Islet precursor cell (in vitro differentiated cells): Measurements from ENCODE around the gene GTF3C4.

Source experiments
- DNase-seq: peaks from one replicate; pipeline ENCODE4 v3.0.0-alpha.2; 2018

GTF3C4 gene

DNA sequence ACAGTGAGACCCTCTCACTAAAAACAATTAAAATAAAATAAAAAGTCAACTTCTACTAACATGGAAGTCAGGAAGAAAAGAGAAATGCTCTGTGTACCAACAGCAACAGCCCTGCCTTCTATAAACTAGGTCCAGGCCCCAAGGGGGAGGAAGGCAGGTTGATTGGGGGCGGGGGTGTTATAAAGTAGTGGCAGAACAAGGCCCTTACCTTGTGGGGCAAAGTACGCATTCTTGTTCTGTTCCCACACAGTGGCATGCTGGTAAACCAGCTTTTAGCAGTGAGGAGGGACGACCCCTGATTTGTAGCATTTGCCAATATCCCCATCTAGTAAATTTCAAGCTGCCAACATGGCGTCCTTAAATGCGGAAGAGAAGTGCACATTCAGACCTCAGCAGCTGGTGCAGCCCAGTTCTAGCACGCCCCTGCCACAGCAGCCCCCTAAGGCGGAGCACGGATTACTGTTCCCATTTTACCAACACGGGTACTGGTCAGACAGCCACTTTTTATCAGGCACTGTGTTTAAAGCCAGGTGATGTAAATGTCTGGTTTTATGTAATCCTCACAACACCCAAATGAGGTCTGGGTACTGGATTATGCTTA is 69.5 kb downstream of the GTF3C4 start:
- DNase-seq: no peak

DNA sequence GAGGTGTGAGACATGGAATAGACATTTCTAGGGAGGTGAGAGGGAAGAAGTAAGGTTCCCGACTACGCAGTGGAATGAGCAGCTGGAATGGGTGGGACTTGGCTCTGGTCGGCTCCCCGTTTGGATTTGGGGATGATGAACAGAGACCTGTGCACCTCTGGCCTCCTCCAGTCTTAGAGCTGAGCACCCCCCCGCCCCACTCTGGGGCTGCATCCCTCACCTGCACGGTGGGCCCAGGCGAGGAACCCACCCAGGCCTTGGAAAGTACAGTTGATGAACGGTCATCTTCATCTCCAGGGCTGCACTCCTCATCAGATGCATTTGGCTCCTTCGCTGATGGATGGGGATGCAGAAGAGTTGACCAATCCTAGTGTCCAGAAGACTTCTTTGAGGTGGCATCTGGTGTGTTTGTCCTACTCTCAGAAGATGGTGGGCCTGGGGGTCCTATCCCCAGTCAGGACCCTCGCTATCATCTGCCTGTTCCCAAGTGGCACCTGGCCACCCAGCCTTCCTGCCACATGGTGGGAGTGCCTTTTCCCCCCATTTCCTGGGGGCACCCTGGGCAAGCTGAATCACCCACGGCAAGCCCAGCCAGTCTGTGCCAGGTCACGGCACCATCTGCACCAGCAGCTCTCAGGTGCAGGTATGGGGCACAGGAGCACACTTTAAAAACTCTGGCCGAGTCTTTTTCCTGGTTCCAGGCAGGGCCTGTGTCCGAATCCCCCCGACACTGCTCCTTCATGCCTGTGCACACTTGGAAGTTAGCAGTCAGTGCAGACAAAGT is 70.5 kb downstream of the GTF3C4 start:
- DNase-seq: no peak

DNA sequence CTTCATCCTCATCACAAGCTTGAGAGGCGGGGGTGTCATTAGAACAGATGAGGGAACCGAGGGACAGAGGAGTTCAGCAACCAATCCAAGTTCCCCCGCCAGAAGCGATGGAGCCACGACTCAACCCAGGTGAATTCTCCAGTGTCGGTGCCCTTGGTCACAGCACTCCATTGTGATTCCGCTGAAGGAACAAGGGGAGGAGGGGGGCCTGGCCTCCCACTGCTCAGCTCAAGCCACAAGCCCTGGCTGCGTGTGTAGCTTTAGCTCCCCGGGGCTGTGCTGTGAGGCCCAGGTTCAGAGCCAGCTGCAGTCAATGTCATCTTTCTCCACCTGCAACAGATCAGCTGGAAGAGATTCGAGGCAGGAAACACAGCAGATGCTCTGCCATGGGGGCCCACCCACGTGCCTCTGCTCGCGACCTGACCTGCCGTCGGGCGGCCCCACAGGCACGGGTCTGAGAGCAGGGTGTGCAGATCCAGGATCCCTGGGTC is 72.6 kb downstream of the GTF3C4 start:
- DNase-seq: no peak

DNA sequence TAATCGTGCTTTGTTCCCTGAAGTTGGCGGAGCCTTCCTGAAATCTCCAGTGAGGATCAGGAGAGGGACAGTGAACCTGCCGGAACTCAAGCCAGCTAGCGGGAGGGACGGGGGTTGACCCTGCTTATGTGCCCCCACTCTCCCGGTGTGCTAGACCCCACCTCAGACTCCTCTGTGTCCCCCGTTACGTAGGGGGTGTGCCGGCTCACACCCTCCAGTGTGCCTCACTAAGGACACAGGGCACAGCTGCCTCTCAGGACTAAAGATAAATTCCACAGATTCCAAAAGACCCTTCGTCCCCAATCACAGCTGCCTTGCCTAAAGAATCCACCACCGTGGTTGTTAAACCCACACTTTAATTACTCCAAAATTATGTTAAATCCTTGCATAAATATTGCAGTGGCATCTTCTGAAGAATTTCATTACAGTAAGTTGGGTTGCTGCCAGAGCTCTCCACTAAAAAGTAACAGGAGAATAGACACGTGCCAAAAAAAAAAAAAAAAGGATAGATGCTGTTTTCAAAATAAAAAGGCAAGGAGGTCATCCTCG is 73.7 kb downstream of the GTF3C4 start:
- DNase-seq: no peak
